ENCODE measurements around the gene SRSF4.
"Not testable (repeated sequence)": the region's sequence is repeated elsewhere in the genome, so short reads cannot be mapped to it uniquely, and the experiment has no call there.

Gene SRSF4

GRCh38 chr1:29181413-29182225, at the start of gene SRSF4:
Gene SRSF4, minus strand, starts transcription at chr1:29181900. Its CDS starts 148 bp downstream, at chr1:29181752.
- H3K4me3 Mint-ChIP-seq: peak within 1 kb of the TSS; percentile 91 to 95
- peaks cover 20 to 30% of the 10 kb centered on the region in 2 donors for H3K36me3 Mint-ChIP-seq
- ATAC-seq (replicated peaks) (peak; percentile 91 to 92), DNase-seq (peak; percentile 99)
- no peaks in the 10 kb centered on the region for H3K9me3 Mint-ChIP-seq
- peaks cover 18 to 35% of the 10 kb centered on the region in 2 donors for H3K4me1 Mint-ChIP-seq
- no peaks in the 10 kb centered on the region for H3K27me3 Mint-ChIP-seq
- peak within 1 kb of the TSS; percentile 99 for H3K27ac Mint-ChIP-seq

GRCh38 chr1:29230553-29231378, 49.1 kb upstream of the SRSF4 start, which contains the start of gene MECR:
Gene MECR, minus strand, starts transcription at chr1:29230934. Its CDS starts 28 bp downstream, at chr1:29230906.
- Mint-ChIP-seq H3K27me3 (peaks cover 14 to 16% of the 10 kb centered on the region in 2 donors), H3K4me3 (peak within 1 kb of the TSS; percentile 91 to 95), H3K9me3 (no peaks in the 10 kb centered on the region), H3K27ac (peak within 1 kb of the TSS; percentile 96), H3K4me1 (peaks cover 11 to 13% of the 10 kb centered on the region in 2 donors), H3K36me3 (peaks cover 0 to 4% of the 10 kb centered on the region in 2 donors)
- DNase-seq (peak; percentile 94), ATAC-seq (replicated peaks) (peak; percentile 99 to 100)

- no peak for ATAC-seq (replicated peaks)
- H3K36me3 Mint-ChIP-seq: peaks cover 0 to 7% of the 10 kb centered on the region in 2 donors
- no peak for DNase-seq
- H3K9me3 Mint-ChIP-seq: no peaks in the 10 kb centered on the region
- peak overlapping the region; percentile 91 to 95 for H3K4me3 Mint-ChIP-seq
- peak overlapping the region; percentile 96 for H3K27ac Mint-ChIP-seq
- H3K27me3 Mint-ChIP-seq: peaks cover 14 to 16% of the 10 kb centered on the region in 2 donors
- H3K4me1 Mint-ChIP-seq: peaks cover 11 to 13% of the 10 kb centered on the region in 2 donors
These were observed 48.5 kb upstream of the SRSF4 start for GRCh38 chr1:29230204-29230552.

GRCh38 chr1:29227511-29227910, 45.8 kb upstream of the SRSF4 start:
- no peak for DNase-seq
- Mint-ChIP-seq H3K9me3 (no peaks in the 10 kb centered on the region), H3K36me3 (peaks cover 0 to 21% of the 10 kb centered on the region in 2 donors), H3K27me3 (no peaks in the 10 kb centered on the region), H3K4me1 (peaks cover 11 to 13% of the 10 kb centered on the region in 2 donors), H3K4me3 (no peak overlapping the region), H3K27ac (no peak overlapping the region)
- no peak for ATAC-seq (replicated peaks)

GRCh38 chr1:29225361-29225760, 43.7 kb upstream of the SRSF4 start:
- H3K9me3 Mint-ChIP-seq: no peaks in the 10 kb centered on the region
- no peak overlapping the region for H3K27ac Mint-ChIP-seq
- H3K27me3 Mint-ChIP-seq: no peaks in the 10 kb centered on the region
- H3K4me1 Mint-ChIP-seq: peaks cover 2 to 3% of the 10 kb centered on the region in 2 donors
- H3K36me3 Mint-ChIP-seq: peaks cover 10 to 31% of the 10 kb centered on the region in 2 donors
- no peak overlapping the region for H3K4me3 Mint-ChIP-seq
- ATAC-seq (replicated peaks) (no peak), DNase-seq (no peak)

- H3K4me1 Mint-ChIP-seq: no peaks in the 10 kb centered on the region
- H3K4me3 Mint-ChIP-seq: no peak overlapping the region
- H3K36me3 Mint-ChIP-seq: peaks cover 13 to 38% of the 10 kb centered on the region in 2 donors
- H3K27ac Mint-ChIP-seq: no peak overlapping the region
- ATAC-seq (replicated peaks) (no peak), DNase-seq (no peak)
- H3K27me3 Mint-ChIP-seq: no peaks in the 10 kb centered on the region
- no peaks in the 10 kb centered on the region for H3K9me3 Mint-ChIP-seq
These were observed 42.7 kb upstream of the SRSF4 start for GRCh38 chr1:29224356-29224837.

- H3K36me3 Mint-ChIP-seq: peaks cover 15 to 43% of the 10 kb centered on the region in 2 donors
These were observed 41.8 kb upstream of the SRSF4 start for GRCh38 chr1:29223521-29223920.

GRCh38 chr1:29222686-29223085, 41.0 kb upstream of the SRSF4 start:
- no peak overlapping the region for H3K27ac Mint-ChIP-seq
- DNase-seq: no peak
- H3K9me3 Mint-ChIP-seq: no peaks in the 10 kb centered on the region
- peaks cover 16 to 45% of the 10 kb centered on the region in 2 donors for H3K36me3 Mint-ChIP-seq
- H3K4me3 Mint-ChIP-seq: no peak overlapping the region
- no peaks in the 10 kb centered on the region for H3K4me1 Mint-ChIP-seq
- ATAC-seq (replicated peaks): no peak
- no peaks in the 10 kb centered on the region for H3K27me3 Mint-ChIP-seq

More at GRCh38 chr1:29223521-29223920, 41.8 kb upstream of the SRSF4 start:
- Mint-ChIP-seq H3K4me3 (no peak overlapping the region), H3K4me1 (no peaks in the 10 kb centered on the region), H3K27me3 (no peaks in the 10 kb centered on the region), H3K27ac (no peak overlapping the region), H3K9me3 (no peaks in the 10 kb centered on the region)
- DNase-seq: no peak
- ATAC-seq (replicated peaks): no peak

- H3K36me3 Mint-ChIP-seq: peaks cover 16 to 47% of the 10 kb centered on the region in 2 donors
- ATAC-seq (replicated peaks); H3K27me3 Mint-ChIP-seq: not testable (repeated sequence)
These were observed 40.6 kb upstream of the SRSF4 start for GRCh38 chr1:29222260-29222659.

GRCh38 chr1:29221296-29221695, 39.6 kb upstream of the SRSF4 start:
- ATAC-seq (replicated peaks): no peak

More at GRCh38 chr1:29222260-29222659, 40.6 kb upstream of the SRSF4 start:
- not testable (repeated sequence) for H3K27ac Mint-ChIP-seq, H3K9me3 Mint-ChIP-seq, H3K4me1 Mint-ChIP-seq, H3K4me3 Mint-ChIP-seq, DNase-seq

GRCh38 chr1:29218223-29218622, 36.5 kb upstream of the SRSF4 start:
- DNase-seq (no peak), ATAC-seq (replicated peaks) (no peak)
- Mint-ChIP-seq H3K4me3 (no peak overlapping the region), H3K36me3 (peaks cover 30 to 59% of the 10 kb centered on the region in 2 donors), H3K27me3 (no peaks in the 10 kb centered on the region), H3K9me3 (no peaks in the 10 kb centered on the region), H3K4me1 (no peaks in the 10 kb centered on the region), H3K27ac (no peak overlapping the region)

More at GRCh38 chr1:29221296-29221695, 39.6 kb upstream of the SRSF4 start:
- no peak for DNase-seq
- peaks cover 16 to 51% of the 10 kb centered on the region in 2 donors for H3K36me3 Mint-ChIP-seq
- no peaks in the 10 kb centered on the region for H3K9me3 Mint-ChIP-seq
- no peaks in the 10 kb centered on the region for H3K27me3 Mint-ChIP-seq
- no peaks in the 10 kb centered on the region for H3K4me1 Mint-ChIP-seq
- no peak overlapping the region for H3K4me3 Mint-ChIP-seq
- H3K27ac Mint-ChIP-seq: no peak overlapping the region

- H3K4me3 Mint-ChIP-seq: no peak overlapping the region
- H3K36me3 Mint-ChIP-seq: peaks cover 34 to 59% of the 10 kb centered on the region in 2 donors
These were observed 35.9 kb upstream of the SRSF4 start for GRCh38 chr1:29217633-29218032.

GRCh38 chr1:29213055-29213454, 31.4 kb upstream of the SRSF4 start:
- Mint-ChIP-seq H3K27ac (no peak overlapping the region), H3K27me3 (no peaks in the 10 kb centered on the region), H3K4me3 (no peak overlapping the region), H3K36me3 (peaks cover 34 to 59% of the 10 kb centered on the region in 2 donors), H3K9me3 (no peaks in the 10 kb centered on the region), H3K4me1 (peaks cover 17 to 23% of the 10 kb centered on the region in 2 donors)
- DNase-seq (no peak), ATAC-seq (replicated peaks) (no peak)

More at GRCh38 chr1:29217633-29218032, 35.9 kb upstream of the SRSF4 start:
- no peak for DNase-seq
- Mint-ChIP-seq H3K9me3 (no peaks in the 10 kb centered on the region), H3K4me1 (no peaks in the 10 kb centered on the region), H3K27ac (no peak overlapping the region), H3K27me3 (no peaks in the 10 kb centered on the region)
- no peak for ATAC-seq (replicated peaks)
